EL (cell line): ENCODE measurements around the gene ADAM8.
"Not testable (repeated sequence)": the region's sequence is repeated elsewhere in the genome, so short reads cannot be mapped to it uniquely, and the experiment has no call there.

Source experiments
- DNase-seq: peaks from one replicate; pipeline ENCODE4 v3.0.0-alpha.2; 2016

Gene ADAM8

DNA sequence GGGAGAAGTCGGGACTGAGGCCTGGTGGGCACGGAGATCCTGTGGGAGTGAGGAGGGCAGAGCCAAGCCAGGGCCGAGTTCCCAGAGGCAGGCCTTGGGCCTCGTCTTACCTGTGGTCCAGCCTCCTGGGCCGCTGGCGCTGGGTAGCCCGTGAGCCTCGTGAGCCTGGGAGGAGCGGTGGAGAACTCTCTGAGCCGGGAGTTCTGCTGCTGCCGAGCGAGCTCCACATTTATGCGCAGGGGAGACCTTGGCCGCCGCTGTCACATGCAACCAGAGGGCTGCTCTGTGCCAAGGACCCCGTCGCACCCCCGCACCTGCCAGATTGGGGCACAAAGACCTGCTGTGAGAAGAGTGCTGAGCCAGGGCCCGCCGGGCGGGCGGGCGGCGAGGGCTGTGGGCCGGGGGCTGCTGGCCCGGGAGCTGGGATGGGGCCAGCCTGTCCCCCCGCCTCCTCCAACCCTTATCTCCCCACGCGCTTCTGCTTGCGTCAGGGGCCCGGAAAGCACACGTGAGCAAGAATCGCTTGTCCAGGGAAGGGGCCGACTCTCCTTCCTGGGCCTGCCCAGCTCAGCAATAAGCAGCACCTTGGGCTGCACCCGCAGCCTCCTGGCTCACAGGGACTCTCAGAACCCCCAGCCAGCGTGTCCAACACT is 28.9 kb downstream of the ADAM8 start:
- no peak for DNase-seq

DNA sequence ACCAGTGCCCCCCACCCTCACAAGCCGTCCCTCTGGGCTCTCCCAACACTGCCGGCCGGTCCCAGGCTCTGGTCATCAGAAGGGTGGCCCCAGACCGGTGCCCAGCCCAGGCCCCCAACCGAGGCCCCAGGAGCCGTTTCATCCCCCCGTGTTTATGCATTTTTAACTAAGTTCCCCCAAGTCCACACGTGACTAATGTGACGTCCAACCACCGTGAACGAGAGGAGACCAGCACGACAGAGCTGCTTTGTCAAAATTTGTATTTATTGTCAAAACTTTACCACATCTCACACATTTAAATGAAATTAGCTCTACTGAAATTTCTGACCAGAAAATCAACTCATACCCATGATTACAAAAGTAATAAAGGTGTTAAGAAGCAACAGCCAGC is 30.4 kb downstream of the ADAM8 start:
- no peak for DNase-seq

DNA sequence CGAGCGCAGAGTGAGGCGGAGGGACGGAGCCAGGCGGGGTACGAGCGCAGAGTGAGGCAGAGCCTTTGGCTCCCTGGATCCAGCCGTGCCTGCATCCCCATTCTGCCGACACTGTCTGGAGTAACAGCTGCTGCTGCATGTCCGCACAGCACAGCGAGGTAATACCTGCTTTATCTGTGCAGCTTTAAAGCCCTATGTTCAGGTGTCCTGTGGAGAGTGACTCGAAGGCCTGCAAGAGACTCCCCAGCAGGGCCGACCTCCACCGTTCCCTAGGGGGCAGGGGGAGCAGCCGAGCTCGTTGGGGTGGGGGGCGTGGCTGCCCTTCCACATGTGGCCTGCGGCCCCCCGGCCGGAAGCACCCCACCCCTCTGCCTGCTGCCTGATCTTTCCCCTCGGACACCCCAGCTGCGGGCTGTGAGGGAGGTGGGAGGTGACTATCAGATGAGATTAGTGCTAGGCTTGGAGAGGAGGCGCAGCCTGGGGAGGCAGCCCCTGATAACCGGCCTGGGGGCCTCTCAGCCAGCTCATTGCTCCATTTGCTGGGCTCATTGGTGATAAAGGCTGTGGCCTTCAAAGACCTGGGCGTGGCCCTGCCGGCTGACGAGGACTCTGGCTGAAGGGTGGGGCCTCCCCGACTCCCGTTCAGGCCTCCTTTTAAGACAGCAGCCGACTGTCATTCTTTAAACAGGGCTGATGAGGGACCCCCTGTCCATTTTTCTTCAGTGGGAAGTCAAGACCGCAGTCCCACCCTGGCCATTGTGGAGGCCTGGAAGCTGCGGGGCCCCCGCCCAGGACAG is 31.0 kb downstream of the ADAM8 start:
- DNase-seq = no peak

DNA sequence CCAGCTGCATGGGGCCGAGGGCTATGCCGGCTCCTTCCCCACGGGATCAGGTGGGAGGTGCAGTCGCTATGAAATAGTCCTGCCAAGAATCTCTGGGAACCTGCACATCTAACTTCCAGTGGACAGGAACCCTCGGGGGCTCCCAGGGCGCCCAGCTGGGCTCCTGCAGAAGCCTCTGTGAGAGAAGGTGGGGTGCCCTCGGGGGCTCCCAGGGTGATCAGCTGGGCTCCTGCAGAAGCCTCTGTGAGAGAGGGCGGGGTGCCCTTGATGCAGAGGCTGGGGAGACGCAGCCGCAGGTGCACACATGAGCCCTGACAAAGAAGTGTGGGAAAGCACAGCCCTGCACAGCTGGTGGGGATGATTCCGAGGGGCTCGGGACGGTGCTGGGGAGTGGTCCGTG is 33.1 kb downstream of the ADAM8 start:
- no peak for DNase-seq

DNA sequence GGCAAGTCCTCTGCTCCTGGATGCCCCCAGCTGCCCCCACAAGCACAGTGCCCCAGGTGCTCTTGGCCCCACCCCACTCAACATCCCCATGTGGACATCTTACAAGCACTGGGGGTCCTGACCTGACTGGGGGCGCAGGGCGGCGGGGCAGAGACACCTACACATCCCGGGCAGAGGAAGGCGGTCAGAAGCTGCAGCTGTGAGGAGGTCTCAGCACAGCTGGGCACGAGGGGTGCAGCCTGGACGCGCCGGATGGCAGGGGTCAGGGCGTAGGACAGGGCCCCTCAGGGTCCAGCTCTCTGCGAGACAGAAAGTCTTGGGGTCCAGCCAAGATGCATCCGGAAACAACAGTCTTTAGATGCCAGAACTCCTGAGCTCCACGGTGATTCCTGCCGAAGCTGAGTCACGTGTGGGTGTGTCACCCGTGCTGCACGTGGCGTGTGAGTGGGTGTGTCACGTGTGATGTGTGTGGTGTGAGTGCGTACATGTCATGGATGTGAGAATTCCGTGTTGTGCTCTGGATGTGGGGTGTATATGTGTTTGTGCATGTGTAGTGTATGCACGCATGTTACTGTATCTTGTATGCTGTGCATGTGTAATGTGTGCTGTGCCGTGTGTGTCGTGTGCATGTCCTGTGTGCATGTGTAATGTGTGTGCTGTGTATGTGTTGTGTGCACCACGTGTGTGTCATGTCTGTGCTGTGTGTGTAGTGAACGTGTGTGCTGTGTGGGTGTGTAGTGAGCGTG is 33.9 kb downstream of the ADAM8 start:
- peak; percentile 20 for DNase-seq

DNA sequence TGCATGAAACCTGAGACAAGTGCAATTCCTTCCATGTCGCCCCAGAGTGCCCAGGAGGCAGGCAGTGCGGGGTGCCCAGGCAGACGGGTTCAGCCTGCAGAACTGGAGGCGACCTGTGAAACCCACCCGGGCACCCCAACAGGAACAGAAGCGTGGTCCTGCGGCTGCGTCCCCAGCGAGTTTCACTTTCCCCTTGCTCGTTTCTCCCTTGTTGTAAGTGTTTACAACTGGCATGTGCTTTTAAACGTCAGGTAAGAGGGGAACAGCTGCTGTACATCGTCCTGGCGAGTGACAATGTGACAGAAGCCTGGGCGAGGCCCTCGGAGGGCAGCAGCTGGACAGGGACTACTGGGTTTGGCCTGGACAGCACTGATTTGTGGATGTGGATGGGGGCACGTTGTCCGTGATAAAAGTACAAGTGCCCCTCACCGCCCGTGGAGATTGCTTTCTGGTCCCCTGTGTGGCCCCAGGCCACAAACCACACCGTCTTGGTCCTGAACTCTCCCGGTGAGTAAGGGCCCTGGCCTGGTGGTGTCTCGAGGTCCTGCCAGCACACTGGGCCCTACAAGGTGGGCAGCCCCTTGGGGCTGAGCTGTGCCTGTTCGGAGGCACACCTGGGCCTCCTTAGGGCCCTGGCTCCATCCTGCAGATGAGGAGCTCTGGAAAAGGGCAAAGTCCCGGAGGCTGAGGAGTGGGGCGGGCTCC is 35.0 kb downstream of the ADAM8 start:
- DNase-seq = no peak

DNA sequence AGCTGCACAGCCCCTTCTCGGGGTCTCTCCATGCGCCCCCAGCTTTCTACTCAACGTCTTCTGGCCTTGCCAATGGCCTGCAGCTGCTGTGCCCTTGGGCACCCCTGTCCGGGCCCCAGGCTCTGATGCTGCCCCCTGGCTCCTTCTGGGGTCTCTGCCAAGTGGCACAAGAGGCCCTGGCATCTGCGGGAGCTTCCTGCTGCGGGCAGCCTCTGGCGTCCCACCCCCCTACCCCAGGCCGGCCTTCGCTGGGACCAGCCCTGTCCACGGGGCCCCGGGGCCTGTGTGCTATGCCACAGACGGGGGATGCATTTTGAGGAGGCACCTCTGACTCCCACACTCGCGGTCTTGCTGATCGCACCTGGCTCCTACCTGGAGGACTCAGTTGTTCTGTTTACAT is 36.7 kb downstream of the ADAM8 start:
- DNase-seq = no peak

DNA sequence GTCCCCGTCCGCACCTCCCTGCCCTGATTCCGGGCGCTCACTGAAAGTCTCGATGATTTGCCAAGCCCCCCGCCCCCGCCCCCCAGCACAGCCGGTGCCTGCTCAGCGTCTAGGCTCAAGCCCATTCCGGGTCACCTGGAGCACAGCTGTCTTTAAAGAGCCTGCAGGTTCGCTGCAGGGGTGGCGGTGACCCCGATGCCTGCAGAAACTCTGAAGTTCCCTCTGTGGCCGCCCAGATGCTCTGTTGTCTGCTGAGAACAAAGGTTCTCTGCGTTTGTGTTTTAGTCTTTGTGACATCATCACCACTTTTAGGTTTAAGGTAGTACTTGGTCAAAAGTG is 38.2 kb downstream of the ADAM8 start:
- DNase-seq = no peak

DNA sequence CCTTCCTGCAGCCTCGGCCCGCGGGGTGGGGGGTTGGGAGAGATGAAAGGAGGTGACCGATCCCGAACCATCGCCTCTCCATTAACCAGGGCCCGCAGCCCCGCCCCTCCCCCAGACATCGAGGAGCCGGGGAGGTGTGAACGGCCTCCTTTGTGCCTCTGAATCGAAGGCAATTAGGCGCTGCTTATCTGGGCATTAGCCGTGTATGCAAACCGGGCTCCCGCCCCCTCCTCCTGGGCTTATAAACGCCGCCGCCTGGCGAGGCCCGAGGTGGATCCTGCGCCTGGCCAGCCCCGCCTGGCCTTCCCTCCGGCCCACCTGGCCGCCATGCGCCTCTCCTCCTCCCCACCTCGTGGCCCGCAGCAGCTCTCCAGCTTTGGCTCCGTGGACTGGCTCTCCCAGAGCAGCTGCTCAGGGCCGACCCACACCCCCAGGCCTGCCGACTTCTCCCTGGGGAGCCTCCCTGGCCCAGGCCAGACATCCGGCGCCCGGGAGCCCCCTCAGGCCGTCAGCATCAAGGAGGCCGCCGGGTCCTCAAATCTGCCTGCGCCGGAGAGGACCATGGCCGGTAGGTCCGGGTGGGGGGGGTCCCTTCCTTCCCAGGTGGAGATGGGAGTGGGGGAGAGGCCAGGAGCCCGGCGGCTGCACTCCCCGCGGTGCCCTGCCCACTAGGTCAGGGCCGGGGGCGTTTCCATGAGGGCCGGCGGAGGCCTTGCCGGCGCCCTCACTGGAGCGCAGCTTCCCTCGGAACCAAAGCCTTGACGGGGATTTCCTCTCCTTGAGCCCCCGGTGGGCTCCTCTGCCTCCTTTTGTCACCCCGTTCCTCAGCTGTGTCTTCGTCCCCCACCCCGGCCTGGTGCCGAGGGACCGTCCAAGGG is 38.8 kb downstream of the ADAM8 start, which contains the start of gene VENTX:
Gene VENTX, plus strand, starts transcription at position 268 of the 878 bp plus-strand sequence. Its CDS starts 60 bp downstream, at position 328.
- DNase-seq = no peak

DNA sequence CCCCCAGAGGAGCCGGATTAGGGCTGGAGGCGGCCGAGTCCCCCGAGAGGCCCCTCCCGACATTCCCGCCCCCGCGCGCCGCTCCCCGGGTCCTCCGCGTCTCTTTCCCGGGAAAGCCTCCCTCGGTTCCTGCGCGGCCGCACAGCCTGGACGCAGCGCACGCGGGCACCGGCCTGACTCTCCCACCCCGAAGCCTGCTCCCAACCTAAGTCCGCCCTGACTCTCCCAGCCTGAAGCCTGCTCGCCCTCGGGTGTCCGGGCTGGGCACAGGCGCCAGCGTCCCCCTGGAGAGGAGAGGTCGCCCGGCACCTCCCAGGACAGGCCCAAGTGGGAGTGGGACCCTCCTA is 39.5 kb downstream of the ADAM8 start:
- no peak for DNase-seq

DNA sequence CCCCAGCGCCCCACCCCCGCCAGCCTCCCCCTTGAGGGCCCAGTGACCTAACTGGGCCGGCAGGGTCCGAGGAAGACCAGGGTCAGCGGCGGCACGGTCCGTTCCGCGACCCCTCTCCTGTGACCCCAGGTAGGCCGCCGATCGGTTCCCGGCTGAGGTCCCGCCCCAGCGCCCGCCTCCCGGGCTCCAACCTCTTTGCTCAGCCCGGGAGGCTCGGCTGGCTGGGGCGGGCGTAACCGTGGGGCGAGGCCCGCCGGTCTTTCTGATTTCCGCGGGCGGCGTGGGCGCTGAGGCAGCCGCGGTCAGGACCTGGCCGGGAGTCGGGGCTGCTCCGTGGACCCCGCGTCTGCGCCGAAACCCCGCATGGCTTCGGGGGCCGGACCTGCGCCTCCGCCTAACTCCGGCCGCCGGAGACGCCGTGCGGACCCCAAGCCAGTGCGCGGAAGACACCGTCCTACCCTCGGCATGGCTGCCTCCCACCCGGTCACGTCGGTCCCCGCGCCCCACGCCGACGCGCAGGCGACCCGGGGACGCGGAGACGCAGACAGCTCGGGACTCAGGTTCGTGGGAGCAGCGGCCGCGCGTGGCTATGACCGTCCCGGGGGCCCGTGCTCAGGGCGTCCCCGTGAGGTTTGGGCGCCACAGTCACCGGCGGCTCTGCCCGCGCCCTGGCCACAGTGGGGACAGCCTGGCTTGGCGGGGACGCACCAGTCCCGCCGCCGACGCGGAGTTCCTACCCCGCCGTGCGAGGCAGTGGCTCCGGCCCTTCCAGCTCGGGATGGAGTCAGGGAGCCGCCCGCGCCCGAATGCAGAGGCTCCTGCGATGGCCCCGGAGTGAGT is 40.0 kb downstream of the ADAM8 start:
- no peak for DNase-seq

DNA sequence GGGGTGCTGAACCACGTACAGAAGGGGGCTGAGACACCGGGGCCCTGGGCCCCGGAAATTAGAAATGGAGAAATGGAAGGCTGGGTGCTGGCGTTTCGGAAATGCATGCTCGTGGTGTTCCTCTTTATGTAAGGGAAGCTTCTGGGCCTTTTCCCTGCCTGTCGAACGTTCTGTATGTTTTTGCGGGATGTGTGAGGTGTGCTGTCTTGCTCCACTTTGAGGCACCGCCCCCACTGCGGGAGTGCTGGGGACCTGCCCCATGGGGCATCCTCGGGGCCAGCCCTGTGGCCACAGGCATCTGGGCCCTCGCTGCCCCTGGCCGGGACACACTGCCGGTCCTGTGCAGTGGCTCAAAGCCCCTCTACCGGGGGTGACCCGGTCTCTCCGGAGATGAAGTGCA is 40.7 kb downstream of the ADAM8 start:
- DNase-seq = no peak

DNA sequence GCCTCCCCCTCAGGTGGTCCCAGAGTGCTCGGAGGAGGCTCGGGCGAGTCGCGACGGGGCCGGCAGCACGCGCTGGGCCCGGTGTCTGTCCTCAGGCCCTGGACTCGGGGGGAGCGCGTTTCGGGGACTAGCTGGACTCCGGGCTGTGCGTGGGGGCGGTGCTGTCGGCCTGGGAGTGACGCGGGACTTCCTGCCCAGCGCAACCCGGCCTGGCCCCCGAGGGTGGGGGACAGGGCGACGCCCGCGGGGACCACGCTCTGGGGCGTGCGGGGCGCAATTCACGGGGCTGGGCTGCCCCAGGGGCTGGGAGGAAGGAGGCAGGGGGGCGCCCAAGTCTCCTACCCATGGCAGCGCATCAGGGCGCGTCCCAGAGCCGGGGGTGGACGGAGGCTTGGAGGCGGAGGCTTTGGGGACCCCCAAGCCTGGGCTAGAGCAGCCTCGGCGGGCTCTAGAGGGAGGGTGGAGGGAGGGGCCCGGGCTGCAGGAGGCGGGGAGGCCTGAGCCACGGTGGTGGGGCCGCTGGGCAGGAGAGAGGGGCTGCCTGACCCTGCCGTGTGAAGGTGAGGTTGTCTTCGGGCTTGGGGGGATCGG is 41.3 kb downstream of the ADAM8 start:
- DNase-seq = no peak

DNA sequence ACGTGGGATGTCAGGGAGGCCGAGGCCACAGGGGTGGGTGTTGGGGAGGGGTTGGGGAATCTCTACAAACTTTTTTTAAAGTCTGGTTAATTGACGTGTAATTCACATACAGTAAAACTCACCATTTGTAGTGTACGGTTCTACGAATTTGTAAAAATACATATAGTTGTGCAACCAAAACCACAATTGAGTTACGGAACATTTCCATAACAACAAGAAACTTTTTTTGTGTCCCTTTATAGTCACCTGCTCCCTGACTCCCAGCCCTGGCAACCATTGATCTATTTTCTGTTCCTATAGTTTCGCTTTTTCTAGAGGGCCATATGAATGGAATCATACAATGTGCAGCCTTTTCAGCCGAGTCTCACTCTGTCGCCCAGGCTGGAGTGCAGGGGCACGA is 41.9 kb downstream of the ADAM8 start:
- DNase-seq = not testable (repeated sequence)

DNA sequence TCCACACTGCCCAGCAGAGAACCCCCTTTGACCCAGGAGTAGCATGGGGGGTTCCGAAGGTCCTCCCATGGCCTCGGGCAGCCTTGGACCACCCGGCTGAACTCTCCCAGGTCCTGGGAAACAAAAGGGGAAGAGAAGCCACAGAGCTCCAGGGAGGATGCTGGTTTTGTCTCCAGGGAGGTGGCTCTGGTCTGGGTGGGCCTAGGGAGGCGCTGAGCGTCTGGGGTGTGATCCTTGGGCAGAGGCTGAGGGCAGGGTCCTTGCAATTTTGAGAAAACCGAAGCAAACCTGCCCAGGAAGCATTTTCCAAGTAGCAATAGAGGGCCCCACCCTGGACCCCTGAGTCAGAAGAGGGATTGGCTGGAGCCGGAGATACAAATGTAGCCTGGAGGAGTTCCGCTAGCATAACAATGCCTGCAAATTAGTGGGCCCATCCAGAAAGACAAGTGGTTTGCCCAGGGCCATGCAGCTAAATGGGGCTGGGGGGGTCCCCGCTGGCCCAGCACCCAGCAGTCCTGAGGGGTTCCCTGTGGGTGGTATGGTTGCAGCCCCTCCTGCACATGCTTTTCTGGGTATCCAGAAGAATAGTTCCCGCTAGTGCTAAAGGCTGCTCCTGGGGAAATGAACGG is 44.6 kb downstream of the ADAM8 start:
- DNase-seq = no peak

DNA sequence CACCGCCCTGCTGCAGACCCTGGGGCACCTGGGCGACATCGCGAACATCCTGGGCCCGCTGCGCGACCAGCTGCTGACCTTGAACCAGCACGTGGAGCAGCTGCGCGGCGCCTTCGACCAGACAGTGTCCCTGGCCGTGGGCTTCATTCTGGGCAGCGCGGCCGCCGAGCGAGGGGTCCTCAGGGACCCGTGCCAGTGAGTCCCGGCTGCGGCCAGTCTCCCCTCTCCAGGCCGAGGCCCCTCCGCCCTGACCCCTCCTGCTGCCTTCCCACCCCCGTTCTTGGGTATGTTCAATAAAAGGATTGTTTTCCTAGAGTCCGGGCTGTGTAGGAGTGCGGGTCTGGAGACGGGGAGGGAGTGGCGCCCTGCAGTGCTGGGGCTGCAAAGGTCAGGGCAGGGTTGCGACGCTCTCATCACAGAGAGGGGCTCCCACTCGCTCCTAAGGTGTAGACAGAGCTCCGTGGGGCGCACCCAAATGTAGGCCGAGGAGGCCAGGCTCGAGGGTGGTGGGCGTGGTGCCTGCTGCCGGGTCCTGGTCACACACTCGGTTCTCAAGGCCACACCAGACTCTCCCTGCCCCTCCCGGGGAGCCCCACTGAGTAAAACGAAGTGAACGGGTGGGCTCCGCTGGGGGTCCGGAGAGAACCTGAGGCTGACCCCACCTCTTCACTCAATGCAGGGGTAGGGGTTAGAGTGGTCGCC is 45.3 kb downstream of the ADAM8 start:
- no peak for DNase-seq

DNA sequence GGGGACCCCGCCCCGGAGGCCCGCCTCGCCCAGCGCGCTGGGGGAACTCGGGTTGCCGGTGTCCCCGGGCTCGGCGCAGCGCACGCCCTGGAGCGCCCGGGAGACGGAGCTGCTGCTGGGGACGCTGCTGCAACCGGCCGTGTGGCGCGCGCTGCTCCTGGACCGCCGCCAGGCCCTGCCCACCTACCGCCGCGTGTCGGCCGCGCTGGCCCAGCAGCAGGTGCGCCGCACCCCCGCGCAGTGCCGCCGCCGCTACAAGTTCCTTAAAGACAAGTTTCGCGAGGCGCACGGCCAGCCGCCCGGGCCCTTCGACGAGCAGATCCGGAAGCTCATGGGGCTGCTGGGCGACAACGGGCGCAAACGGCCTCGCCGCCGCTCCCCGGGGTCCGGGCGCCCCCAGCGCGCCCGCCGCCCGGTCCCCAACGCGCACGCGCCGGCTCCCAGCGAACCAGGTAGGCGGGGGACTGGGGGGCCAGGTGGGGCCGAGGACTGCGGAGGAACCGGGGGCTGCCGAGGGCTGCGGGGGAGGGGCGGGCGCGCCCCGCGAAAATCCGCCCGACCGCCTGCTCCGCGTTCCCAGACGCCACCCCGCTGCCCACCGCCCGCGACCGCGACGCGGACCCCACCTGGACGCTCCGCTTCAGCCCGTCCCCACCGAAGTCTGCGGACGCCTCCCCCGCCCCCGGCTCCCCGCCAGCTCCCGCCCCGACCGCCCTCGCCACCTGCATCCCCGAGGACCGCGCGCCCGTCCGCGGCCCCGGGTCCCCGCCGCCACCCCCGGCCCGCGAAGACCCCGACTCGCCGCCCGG is 46.1 kb downstream of the ADAM8 start:
- DNase-seq = no peak

DNA sequence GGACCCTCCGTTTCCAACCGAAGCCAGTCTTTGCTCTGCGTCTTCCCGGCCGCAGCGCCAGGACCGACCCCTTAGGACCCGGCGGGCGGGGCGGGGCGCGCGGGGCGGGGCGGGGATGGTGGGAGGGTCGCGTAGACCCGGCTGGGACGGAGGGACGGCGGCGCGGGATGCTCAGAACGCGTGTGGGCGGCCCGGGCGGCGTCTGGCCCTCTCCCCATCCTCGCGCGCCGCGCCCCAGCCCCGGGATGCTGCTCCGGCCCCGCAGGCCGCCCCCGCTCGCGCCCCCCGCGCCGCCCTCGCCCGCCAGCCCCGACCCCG is 46.7 kb downstream of the ADAM8 start, which contains the start of gene UTF1:
Gene UTF1, plus strand, starts transcription at position 174 of the 318 bp plus-strand sequence. Its CDS starts 72 bp downstream, at position 246.
- no peak for DNase-seq
